HG02852 (cell line): Measurements from ENCODE around the gene RRP7A.
"Not testable (repeated sequence)": the region's sequence is repeated elsewhere in the genome, so short reads cannot be mapped to it uniquely, and the experiment has no call there.

Experiments
- ATAC-seq: cut with Tn5 transposase; IDR thresholded peaks from one replicate; pipeline ENCODE4 v1.9.1; 2021; ENCODE audit warnings: mild to moderate bottlenecking, moderate library complexity; ENCODE audit not compliant: unreplicated experiment

Gene RRP7A

GRCh38 chr22:42500161-42500835 is 19.3 kb downstream of the RRP7A start:
- peak; percentile 73 for ATAC-seq

- ATAC-seq: not testable (repeated sequence)
Observed at GRCh38 chr22:42499773-42500160, 19.8 kb downstream of the RRP7A start.

GRCh38 chr22:42495533-42496141 is 24.0 kb downstream of the RRP7A start:
- ATAC-seq: not testable (repeated sequence)

- no peak for ATAC-seq
Observed at GRCh38 chr22:42493393-42493792, 26.2 kb downstream of the RRP7A start.

GRCh38 chr22:42492323-42492690 is 27.3 kb downstream of the RRP7A start:
- no peak for ATAC-seq

GRCh38 chr22:42490243-42490832 is 29.3 kb downstream of the RRP7A start:
- no peak for ATAC-seq

- no peak for ATAC-seq
Observed at GRCh38 chr22:42489000-42489399, 30.6 kb downstream of the RRP7A start.

GRCh38 chr22:42484506-42484905 is 35.1 kb downstream of the RRP7A start:
- ATAC-seq: no peak

GRCh38 chr22:42483610-42484223 is 35.9 kb downstream of the RRP7A start:
- not testable (repeated sequence) for ATAC-seq

- ATAC-seq: no peak
Observed at GRCh38 chr22:42475122-42475521, 44.5 kb downstream of the RRP7A start.

GRCh38 chr22:42473484-42474193 is 46.0 kb downstream of the RRP7A start:
- ATAC-seq: no peak

GRCh38 chr22:42472671-42473070 is 46.9 kb downstream of the RRP7A start:
- no peak for ATAC-seq

GRCh38 chr22:42471441-42471840 is 48.2 kb downstream of the RRP7A start:
- no peak for ATAC-seq

GRCh38 chr22:42470366-42471082 is 49.1 kb downstream of the RRP7A start:
- no peak for ATAC-seq

GRCh38 chr22:42468841-42469240 is 50.8 kb downstream of the RRP7A start:
- no peak for ATAC-seq

- no peak for ATAC-seq
Observed at GRCh38 chr22:42462016-42462415, 57.6 kb downstream of the RRP7A start.

GRCh38 chr22:42461511-42461910 is 58.1 kb downstream of the RRP7A start:
- no peak for ATAC-seq
